ENCODE results near the gene ADGRV1. TPM values are rescaled to one million over a fixed set of nuclear protein-coding genes. Genes with fewer than 3 reads are reported as not detected.

Gene ADGRV1
- polyA plus RNA-seq, 3 donors from 2014 or later = 0.43 TPM; not detected in 2

GRCh38 chr5:90878549-90879196 is 320.1 kb downstream of the ADGRV1 start:
- no peak overlapping the region for H3K4me3 Mint-ChIP-seq
- H3K9me3 Mint-ChIP-seq = peaks cover 0 to 2% (median 0%) of the 10 kb centered on the region in 6 donors
- H3K27me3 Mint-ChIP-seq (ENCODE audit: low read depth in 3 of 3) = peaks cover 3 to 10% (median 8%) of the 10 kb centered on the region in 3 donors
- DNase-seq = no peak
- no peaks in the 10 kb centered on the region for H3K36me3 Mint-ChIP-seq
- H3K4me1 Mint-ChIP-seq = no peaks in the 10 kb centered on the region
- H3K27ac Mint-ChIP-seq = no peak overlapping the region

DNA sequence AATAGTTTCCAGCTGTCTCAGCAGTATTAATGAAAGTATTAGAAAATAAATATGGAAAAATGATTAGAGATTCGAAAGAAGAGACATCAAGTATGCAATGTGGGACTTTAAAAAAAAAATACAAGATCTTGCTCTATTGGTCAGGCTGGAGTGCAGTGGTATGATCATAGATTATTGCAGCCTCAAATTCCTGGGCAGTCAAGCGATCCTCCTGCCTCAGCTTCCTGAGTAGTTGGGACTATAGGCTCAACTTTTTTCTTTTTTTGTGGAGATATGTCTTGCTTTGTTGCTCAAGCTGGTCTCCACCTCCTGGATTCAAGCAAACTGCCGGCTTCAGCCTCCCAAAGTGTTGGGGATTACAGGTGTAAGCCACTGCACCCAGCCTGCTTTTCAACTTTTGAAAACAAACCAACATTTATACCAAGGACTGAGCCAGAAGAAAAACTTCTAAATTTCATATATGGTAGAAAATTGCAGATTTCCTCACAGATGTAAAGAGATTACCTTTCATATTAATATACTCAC is 323.1 kb downstream of the ADGRV1 start:
- Mint-ChIP-seq H3K27ac (no peak overlapping the region), H3K4me3 (no peak overlapping the region), H3K36me3 (no peaks in the 10 kb centered on the region), H3K27me3 (ENCODE audit: low read depth in 3 of 3) (peaks cover 3 to 6% (median 3%) of the 10 kb centered on the region in 3 donors), H3K4me1 (no peaks in the 10 kb centered on the region), H3K9me3 (peaks cover 0 to 1% (median 0%) of the 10 kb centered on the region in 6 donors)
- no peak for DNase-seq

DNA sequence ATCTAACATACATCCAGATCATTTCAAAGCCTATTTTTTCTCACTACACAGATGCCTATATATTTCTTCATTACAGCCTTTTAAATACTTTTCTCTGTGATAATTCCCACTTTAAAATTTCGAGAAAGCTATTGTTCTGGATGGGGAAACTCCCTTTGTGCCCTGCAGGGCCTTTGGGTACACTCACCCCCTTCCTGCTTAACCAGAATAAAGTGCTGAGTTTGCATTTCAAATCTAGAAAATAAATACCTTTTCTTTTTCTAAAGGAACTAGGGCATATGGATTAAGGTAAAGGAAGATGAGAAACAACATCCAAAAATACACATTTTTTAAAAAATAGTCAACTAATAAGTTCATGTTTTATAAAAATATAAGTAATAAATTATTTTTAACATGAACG is 323.9 kb downstream of the ADGRV1 start:
- no peak for DNase-seq
- H3K27me3 Mint-ChIP-seq (ENCODE audit: low read depth in 3 of 3) = peaks cover 3 to 6% (median 5%) of the 10 kb centered on the region in 3 donors
- peaks cover 0 to 1% (median 0%) of the 10 kb centered on the region in 6 donors for H3K9me3 Mint-ChIP-seq
- H3K4me3 Mint-ChIP-seq = no peak overlapping the region
- no peaks in the 10 kb centered on the region for H3K4me1 Mint-ChIP-seq
- H3K36me3 Mint-ChIP-seq = no peaks in the 10 kb centered on the region
- H3K27ac Mint-ChIP-seq = no peak overlapping the region

DNA sequence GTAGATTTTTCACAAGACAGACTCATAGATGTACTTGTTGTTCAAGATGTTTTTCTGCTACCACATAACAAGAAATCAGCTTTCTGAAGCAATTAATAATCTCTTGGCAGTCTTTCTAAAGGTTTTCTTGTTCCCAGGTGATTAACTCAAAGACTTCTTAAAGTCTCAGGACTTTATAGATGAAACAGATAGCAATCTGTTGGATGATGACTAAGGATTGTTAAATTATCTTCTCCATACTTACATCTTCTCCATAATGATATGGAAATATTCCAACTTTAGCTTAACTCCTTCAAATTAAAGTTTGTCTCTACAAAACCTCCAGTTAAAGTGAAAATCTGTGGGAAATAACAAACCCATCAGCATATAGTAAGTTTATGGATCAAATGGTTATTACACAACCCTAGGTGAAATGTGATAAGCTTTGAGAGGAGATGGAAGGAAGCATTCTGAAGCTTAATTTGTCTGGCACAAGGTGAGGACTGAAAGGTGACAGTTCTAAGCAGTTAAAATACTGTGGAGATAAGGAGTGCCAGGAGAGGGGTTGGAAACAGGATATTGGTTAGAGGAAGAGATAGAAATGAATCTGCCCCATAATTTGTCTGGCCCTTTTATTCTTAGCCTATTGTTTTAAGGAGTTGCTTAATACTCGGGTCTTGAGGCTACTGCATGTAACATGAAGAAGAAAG is 326.7 kb downstream of the ADGRV1 start:
- no peak overlapping the region for H3K4me3 Mint-ChIP-seq
- DNase-seq = no peak
- H3K27me3 Mint-ChIP-seq (ENCODE audit: low read depth in 3 of 3) = peaks cover 2 to 6% (median 3%) of the 10 kb centered on the region in 3 donors
- no peaks in the 10 kb centered on the region for H3K36me3 Mint-ChIP-seq
- H3K27ac Mint-ChIP-seq = no peak overlapping the region
- H3K4me1 Mint-ChIP-seq = no peaks in the 10 kb centered on the region
- H3K9me3 Mint-ChIP-seq = peaks cover 0 to 1% (median 0%) of the 10 kb centered on the region in 6 donors

DNA sequence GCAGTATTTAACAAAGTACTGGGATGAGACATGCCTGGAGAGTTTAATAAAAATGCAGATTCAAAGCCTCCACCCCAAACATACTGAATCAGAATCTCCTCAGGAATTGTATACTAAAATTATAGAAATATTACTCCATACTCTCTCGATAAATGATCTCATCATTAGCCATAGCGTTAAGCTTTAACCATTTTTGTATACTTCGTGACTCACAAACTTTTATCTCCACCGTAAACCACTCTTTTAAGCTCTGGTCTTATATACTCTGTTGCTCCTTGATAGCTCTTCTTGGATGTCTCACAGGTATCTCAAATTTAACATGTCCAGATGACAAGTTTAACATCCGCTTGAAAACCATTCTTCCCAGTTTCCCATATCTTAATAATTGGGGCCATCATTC is 327.8 kb downstream of the ADGRV1 start:
- Mint-ChIP-seq H3K9me3 (peaks cover 0 to 1% (median 0%) of the 10 kb centered on the region in 6 donors), H3K4me3 (no peak overlapping the region), H3K4me1 (no peaks in the 10 kb centered on the region), H3K36me3 (no peaks in the 10 kb centered on the region), H3K27me3 (ENCODE audit: low read depth in 3 of 3) (peaks cover 2 to 6% (median 3%) of the 10 kb centered on the region in 3 donors), H3K27ac (no peak overlapping the region)
- no peak for DNase-seq

DNA sequence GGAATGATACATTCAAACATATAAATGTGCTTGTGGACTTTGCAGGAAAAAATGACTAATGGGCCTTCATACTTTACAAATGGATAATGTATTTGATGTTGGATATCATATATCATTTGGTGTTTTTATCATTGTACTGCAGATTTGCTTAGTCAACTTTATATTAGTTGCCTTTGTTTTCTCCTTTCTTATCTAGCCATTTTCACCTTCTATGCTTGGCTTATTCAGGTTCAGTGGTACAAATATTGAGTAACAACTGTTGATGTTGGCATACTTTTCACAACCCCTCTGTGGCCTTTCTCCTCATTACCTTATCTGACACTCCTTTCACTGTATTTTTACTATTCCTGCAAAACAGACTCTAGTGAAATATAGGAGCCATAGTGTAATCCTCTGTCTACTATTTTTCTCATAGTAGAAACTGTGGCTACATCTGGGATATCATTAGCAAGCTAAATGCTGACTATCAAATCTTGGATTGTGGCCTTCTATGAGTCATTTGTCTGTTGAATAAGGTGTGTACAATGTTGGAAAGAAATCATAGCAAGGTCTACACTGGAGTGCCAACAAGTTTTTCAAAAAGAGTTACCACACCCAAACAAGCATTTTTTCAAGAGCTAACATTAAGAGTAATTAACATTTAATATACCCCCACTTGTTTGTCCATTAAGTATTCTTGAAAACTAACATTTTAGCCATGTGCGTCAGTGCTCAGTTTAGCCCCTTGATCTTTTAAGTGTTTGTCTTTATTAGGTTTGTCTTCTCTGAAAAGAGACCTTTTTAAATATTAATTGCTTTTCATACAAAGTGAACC is 330.1 kb downstream of the ADGRV1 start:
- Mint-ChIP-seq H3K4me3 (no peak overlapping the region), H3K9me3 (peaks cover 0 to 1% (median 0%) of the 10 kb centered on the region in 6 donors), H3K36me3 (no peaks in the 10 kb centered on the region), H3K27ac (no peak overlapping the region), H3K27me3 (ENCODE audit: low read depth in 3 of 3) (peaks cover 2 to 6% (median 2%) of the 10 kb centered on the region in 3 donors), H3K4me1 (no peaks in the 10 kb centered on the region)
- no peak for DNase-seq

DNA sequence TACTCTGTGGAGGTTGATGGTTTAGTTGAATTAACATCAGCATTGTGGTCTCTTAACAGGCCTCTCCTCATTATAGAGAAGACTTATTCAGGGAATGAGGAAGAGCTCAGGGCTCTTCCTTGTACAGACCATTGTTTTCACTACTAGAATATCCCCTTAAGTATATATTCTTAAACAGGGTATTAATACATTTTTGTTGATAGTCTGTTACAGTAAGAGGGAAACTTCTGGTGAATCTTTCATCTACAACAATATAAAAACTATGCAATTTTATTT is 330.7 kb downstream of the ADGRV1 start:
- H3K9me3 Mint-ChIP-seq = no peaks in the 10 kb centered on the region
- H3K27me3 Mint-ChIP-seq (ENCODE audit: low read depth in 3 of 3) = peaks cover under 1 to 6% (median 2%) of the 10 kb centered on the region in 3 donors
- H3K4me1 Mint-ChIP-seq = no peaks in the 10 kb centered on the region
- H3K4me3 Mint-ChIP-seq = no peak overlapping the region
- no peaks in the 10 kb centered on the region for H3K36me3 Mint-ChIP-seq
- no peak for DNase-seq
- H3K27ac Mint-ChIP-seq = no peak overlapping the region

DNA sequence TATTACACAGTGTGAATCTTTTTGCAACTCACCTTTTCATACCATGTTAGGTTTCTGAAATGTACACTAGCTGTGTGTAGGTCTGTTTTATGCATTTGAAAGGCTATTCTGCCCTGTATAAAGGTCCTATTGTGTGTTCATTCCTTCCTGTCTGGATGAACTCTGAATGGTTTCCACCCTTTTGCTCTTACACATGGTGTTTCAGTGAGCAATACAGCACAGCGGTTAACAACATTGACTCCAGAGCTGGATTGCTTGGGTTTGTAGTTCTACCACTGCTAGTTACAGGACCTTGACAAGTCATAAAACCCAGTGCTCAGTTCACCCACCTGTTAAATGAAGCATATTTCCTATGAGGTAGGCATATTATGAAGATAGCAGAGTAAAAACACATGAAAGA is 331.6 kb downstream of the ADGRV1 start:
- Mint-ChIP-seq H3K36me3 (no peaks in the 10 kb centered on the region), H3K4me1 (no peaks in the 10 kb centered on the region), H3K9me3 (no peaks in the 10 kb centered on the region), H3K27me3 (ENCODE audit: low read depth in 3 of 3) (peaks cover 0 to 3% (median 2%) of the 10 kb centered on the region in 3 donors), H3K27ac (no peak overlapping the region), H3K4me3 (no peak overlapping the region)
- no peak for DNase-seq

GRCh38 chr5:90894866-90895420 is 336.3 kb downstream of the ADGRV1 start:
- no peaks in the 10 kb centered on the region for H3K36me3 Mint-ChIP-seq
- no peaks in the 10 kb centered on the region for H3K9me3 Mint-ChIP-seq
- no peak overlapping the region for H3K27ac Mint-ChIP-seq
- no peak overlapping the region for H3K4me3 Mint-ChIP-seq
- no peak for DNase-seq
- H3K27me3 Mint-ChIP-seq (ENCODE audit: low read depth in 3 of 3) = no peaks in the 10 kb centered on the region
- H3K4me1 Mint-ChIP-seq = no peaks in the 10 kb centered on the region

GRCh38 chr5:90897618-90898017 is 339.0 kb downstream of the ADGRV1 start:
- Mint-ChIP-seq H3K27me3 (ENCODE audit: low read depth in 3 of 3) (no peaks in the 10 kb centered on the region), H3K4me1 (no peaks in the 10 kb centered on the region), H3K4me3 (no peak overlapping the region), H3K36me3 (no peaks in the 10 kb centered on the region), H3K27ac (no peak overlapping the region), H3K9me3 (no peaks in the 10 kb centered on the region)
- no peak for DNase-seq

GRCh38 chr5:90898326-90899013 is 339.9 kb downstream of the ADGRV1 start:
- Mint-ChIP-seq H3K27me3 (ENCODE audit: low read depth in 3 of 3) (no peaks in the 10 kb centered on the region), H3K4me1 (no peaks in the 10 kb centered on the region), H3K4me3 (no peak overlapping the region), H3K36me3 (no peaks in the 10 kb centered on the region), H3K9me3 (no peaks in the 10 kb centered on the region), H3K27ac (no peak overlapping the region)
- no peak for DNase-seq

DNA sequence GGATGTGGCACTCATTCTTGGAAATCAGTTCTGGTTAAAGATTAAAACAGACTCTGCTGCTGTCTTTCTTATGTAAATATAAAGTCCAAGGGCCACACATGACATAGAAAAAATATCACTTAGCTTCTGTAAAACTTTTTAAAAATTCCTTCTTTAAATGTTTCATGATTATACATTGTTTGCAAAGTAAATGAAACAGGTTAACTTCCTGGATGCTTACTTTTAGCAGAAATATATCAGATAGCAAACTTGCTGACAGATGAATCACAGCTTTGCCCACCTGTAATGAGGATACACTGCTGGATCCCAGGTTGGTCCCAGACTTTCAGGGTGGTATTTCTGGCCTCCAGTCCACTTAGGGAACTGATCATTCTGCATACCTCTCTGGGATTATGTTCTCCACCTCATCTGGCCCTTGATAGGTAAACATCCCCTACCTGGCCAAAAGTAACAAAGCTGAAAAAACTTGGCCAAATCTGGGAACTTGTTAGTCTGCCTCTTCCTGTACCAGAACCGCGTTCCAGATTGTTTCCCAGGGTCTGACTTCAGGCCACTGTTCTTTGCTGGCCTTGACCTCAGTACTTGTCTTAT is 340.5 kb downstream of the ADGRV1 start:
- Mint-ChIP-seq H3K27ac (no peak overlapping the region), H3K4me3 (no peak overlapping the region), H3K9me3 (no peaks in the 10 kb centered on the region), H3K36me3 (no peaks in the 10 kb centered on the region), H3K27me3 (ENCODE audit: low read depth in 3 of 3) (no peaks in the 10 kb centered on the region), H3K4me1 (no peaks in the 10 kb centered on the region)
- DNase-seq = no peak

GRCh38 chr5:90901261-90901660 is 342.7 kb downstream of the ADGRV1 start:
- Mint-ChIP-seq H3K4me1 (no peaks in the 10 kb centered on the region), H3K4me3 (no peak overlapping the region), H3K27me3 (ENCODE audit: low read depth in 3 of 3) (peaks cover 0 to 2% (median 0%) of the 10 kb centered on the region in 3 donors), H3K27ac (no peak overlapping the region), H3K9me3 (no peaks in the 10 kb centered on the region), H3K36me3 (no peaks in the 10 kb centered on the region)
- DNase-seq = no peak

Measured in immature natural killer cell (primary cell).